PC-9 (cell line): ENCODE results near the gene CSNK2A1. TPM values are rescaled to one million over a fixed set of nuclear protein-coding genes. Genes with fewer than 3 reads are reported as not detected.

Source experiments
- BruUV-seq: library from RNA; stranded (reverse); fragments of 400-500 nt; replicated peaks from 2 replicates; lab custom pipeline; 2021; lab: Mats Ljungman, UMichigan
- CTCF ChIA-PET: fragments of 300-600 bp; sonication (Branson Sonifier 250); formaldehyde crosslinking; loops from one replicate; lab custom pipeline; 2022; ENCODE audit warnings: antibody characterized with exemption; lab: Charles Lee
- POLR2A ChIA-PET: fragments of 300-600 bp; sonication (Branson Sonifier 250); formaldehyde crosslinking; loops from one replicate; lab custom pipeline; 2022; ENCODE audit warnings: antibody characterized with exemption; ENCODE audit not compliant: unreplicated experiment; lab: Charles Lee
- DNase-seq, 2 experiments: peaks; one replicate each; pipeline versions ENCODE4 v3.0.0 to v3.0.0-alpha.2; 2015 to 2022; ENCODE audit warnings: mixed read lengths in 1 of 2
- H2AFZ ChIP-seq: fragments of 200-600 bp; sonication (generic); 2 replicates; pipeline ENCODE4 v1.8.1; 2017; ENCODE audit warnings: antibody characterized with exemption
- H3F3A ChIP-seq: fragments of 200-600 bp; sonication (generic); 2 replicates; pipeline ENCODE4 v1.8.1; 2017; ENCODE audit warnings: antibody characterized with exemption, mild to moderate bottlenecking, low read depth; ENCODE audit not compliant: insufficient read depth
- H3K27ac ChIP-seq: fragments of 200-600 bp; sonication (generic); 2 replicates; pipeline ENCODE4 v1.6.1; 2016; ENCODE audit warnings: mixed run types
- H3K27me3 ChIP-seq: fragments of 200-600 bp; sonication (generic); 2 replicates; pipeline ENCODE4 v1.6.1; 2016; ENCODE audit warnings: low read depth, mixed run types; ENCODE audit not compliant: insufficient read depth
- H3K36me3 ChIP-seq: fragments of 200-600 bp; sonication (generic); 2 replicates; pipeline ENCODE4 v1.6.1; 2016; ENCODE audit warnings: low read depth, mixed run types
- H3K4me1 ChIP-seq: fragments of 200-600 bp; sonication (generic); replicated peaks from 2 replicates; pipeline ENCODE4 v1.6.1; 2016; ENCODE audit warnings: mixed run types; ENCODE audit not compliant: insufficient read depth
- H3K4me2 ChIP-seq: fragments of 200-600 bp; sonication (generic); 2 replicates; pipeline ENCODE4 v1.6.1; 2017; ENCODE audit warnings: mixed run types
- H3K4me3 ChIP-seq: fragments of 200-600 bp; sonication (generic); 2 replicates; pipeline ENCODE4 v1.6.1; 2016; ENCODE audit warnings: mixed run types
- H3K79me2 ChIP-seq: fragments of 200-600 bp; sonication (generic); 2 replicates; pipeline ENCODE4 v1.6.1; 2017; ENCODE audit warnings: low read depth, mixed run types
- H3K9me2 ChIP-seq: fragments of 200-600 bp; sonication (generic); 2 replicates; pipeline ENCODE4 v1.8.1; 2017; ENCODE audit warnings: mild to moderate bottlenecking; ENCODE audit not compliant: insufficient read depth
- H3K9me3 ChIP-seq: fragments of 200-600 bp; sonication (generic); 2 replicates; pipeline ENCODE4 v1.8.1; 2016; ENCODE audit warnings: low read depth; ENCODE audit not compliant: insufficient read depth
- H4K20me1 ChIP-seq: fragments of 200-600 bp; sonication (generic); 2 replicates; pipeline ENCODE4 v1.8.1; 2017; ENCODE audit not compliant: insufficient read depth
- CTCF ChIP-seq: fragments of 200-600 bp; sonication (generic); conservative IDR thresholded peaks from 2 replicates; pipeline ENCODE4 v1.6.1; 2017; ENCODE audit warnings: mixed run types, antibody characterized with exemption, mild to moderate bottlenecking, moderate library complexity
- EZH2 ChIP-seq: fragments of 200-600 bp; sonication (generic); IDR thresholded peaks from 2 replicates; pipeline ENCODE4 v1.8.0; 2017; ENCODE audit warnings: antibody characterized with exemption, low read depth
- intact Hi-C: fragments of 100-400 bp; cut with micrococcal nuclease; formaldehyde crosslinking; loops from one replicate; pipeline ENCODE4 v1.10.0; 2022; ENCODE audit not compliant: unreplicated experiment
- total RNA-seq: library from RNA; stranded (reverse); gene quantifications from 2 replicates; pipeline ENCODE4 v1.2.3, GENCODE V29; 2021

The CSNK2A1 gene
- total RNA-seq, 1 experiment from 2014 or later: 222 TPM

GRCh38 chr20:556984-557383 lies 13.4 kb upstream of the CSNK2A1 start:
- Histone ChIP-seq H3K36me3 (no peaks in the 10 kb centered on the region), H3K79me2 (no peaks in the 10 kb centered on the region), H4K20me1 (no peaks in the 10 kb centered on the region), H3K27me3 (peaks cover 5% of the 10 kb centered on the region; the same call in 1 of the 2 replicates), H3K9me3 (no peaks in the 10 kb centered on the region), H2AFZ (no peak overlapping the region), H3K9me2 (no peaks in the 10 kb centered on the region), H3K27ac (no peak overlapping the region), H3F3A (no peaks in the 10 kb centered on the region), H3K4me3 (no peak overlapping the region), H3K4me1 (no peaks in the 10 kb centered on the region), H3K4me2 (no peak overlapping the region)
- DNase-seq: no peak
- ChIA-PET POLR2A (no interaction called here), CTCF (no interaction called here)
- TF ChIP-seq CTCF: no peak
- TF ChIP-seq EZH2: no peak
- BruUV-seq: no TSS peak
- intact Hi-C loops: no loop called here

GRCh38 chr20:555976-556385 lies 12.4 kb upstream of the CSNK2A1 start:
- Histone ChIP-seq H4K20me1 (no peaks in the 10 kb centered on the region), H3K4me2 (no peak overlapping the region), H2AFZ (no peak overlapping the region), H3K9me2 (no peaks in the 10 kb centered on the region), H3K27ac (no peak overlapping the region), H3K79me2 (no peaks in the 10 kb centered on the region), H3K27me3 (peaks cover 13% of the 10 kb centered on the region; the same call in 1 of the 2 replicates), H3K9me3 (no peaks in the 10 kb centered on the region), H3K36me3 (no peaks in the 10 kb centered on the region), H3F3A (no peaks in the 10 kb centered on the region), H3K4me1 (no peaks in the 10 kb centered on the region), H3K4me3 (no peak overlapping the region)
- TF ChIP-seq EZH2: no peak
- no peak for TF ChIP-seq CTCF
- BruUV-seq: no TSS peak
- POLR2A ChIA-PET: no interaction called here
- CTCF ChIA-PET: no interaction called here
- DNase-seq: no peak
- intact Hi-C loops: no loop called here

- no peaks in the 10 kb centered on the region for H3K4me1 ChIP-seq
- TF ChIP-seq EZH2: no peak
- no peak for TF ChIP-seq CTCF
- no peaks in the 10 kb centered on the region for H4K20me1 ChIP-seq
- peaks cover 22% of the 10 kb centered on the region; the same call in 1 of the 2 replicates for H3K27me3 ChIP-seq
- H3K36me3 ChIP-seq: no peaks in the 10 kb centered on the region
- H3K9me2 ChIP-seq: no peaks in the 10 kb centered on the region
- H3K9me3 ChIP-seq: no peaks in the 10 kb centered on the region
- H3K27ac ChIP-seq: no peak overlapping the region
- no peak overlapping the region for H3K4me3 ChIP-seq
- CTCF ChIA-PET: no interaction called here
- no peak for DNase-seq
- POLR2A ChIA-PET: interaction anchor here (0.6 kb wide), 1 partner anchor 189 kb away, joined by 4 read pairs; no protein-coding TSS in a partner anchor
- no TSS peak for BruUV-seq
- H3F3A ChIP-seq: no peaks in the 10 kb centered on the region
- H3K79me2 ChIP-seq: no peaks in the 10 kb centered on the region
- no peak overlapping the region for H2AFZ ChIP-seq
- no peak overlapping the region for H3K4me2 ChIP-seq
- intact Hi-C loops: no loop called here
Observed at GRCh38 chr20:550611-551010, 7.0 kb upstream of the CSNK2A1 start.
